Stimulated activated CD4-positive, alpha-beta T cell treated with anti-CD3 and anti-CD28 coated beads, Interleukin-1b, Interleukin-23, amount 100 ng/mL, for 1 hour (primary cell): ENCODE data around the gene COL5A1.

ENCODE experiments used
- DNase-seq, 2 donors: peaks; one replicate each; pipeline ENCODE4 v3.0.0-alpha.2; 2020; ENCODE audit warnings: low read depth in 2 of 2

The COL5A1 gene

GRCh38 chr9:134641173-134641989 lies at the start of gene COL5A1:
Gene COL5A1 (plus strand): TSS chr9:134641803. CDS start chr9:134642188, 385 bp downstream.
- peak in 1 of 2 donors; percentile 15 for DNase-seq

DNA sequence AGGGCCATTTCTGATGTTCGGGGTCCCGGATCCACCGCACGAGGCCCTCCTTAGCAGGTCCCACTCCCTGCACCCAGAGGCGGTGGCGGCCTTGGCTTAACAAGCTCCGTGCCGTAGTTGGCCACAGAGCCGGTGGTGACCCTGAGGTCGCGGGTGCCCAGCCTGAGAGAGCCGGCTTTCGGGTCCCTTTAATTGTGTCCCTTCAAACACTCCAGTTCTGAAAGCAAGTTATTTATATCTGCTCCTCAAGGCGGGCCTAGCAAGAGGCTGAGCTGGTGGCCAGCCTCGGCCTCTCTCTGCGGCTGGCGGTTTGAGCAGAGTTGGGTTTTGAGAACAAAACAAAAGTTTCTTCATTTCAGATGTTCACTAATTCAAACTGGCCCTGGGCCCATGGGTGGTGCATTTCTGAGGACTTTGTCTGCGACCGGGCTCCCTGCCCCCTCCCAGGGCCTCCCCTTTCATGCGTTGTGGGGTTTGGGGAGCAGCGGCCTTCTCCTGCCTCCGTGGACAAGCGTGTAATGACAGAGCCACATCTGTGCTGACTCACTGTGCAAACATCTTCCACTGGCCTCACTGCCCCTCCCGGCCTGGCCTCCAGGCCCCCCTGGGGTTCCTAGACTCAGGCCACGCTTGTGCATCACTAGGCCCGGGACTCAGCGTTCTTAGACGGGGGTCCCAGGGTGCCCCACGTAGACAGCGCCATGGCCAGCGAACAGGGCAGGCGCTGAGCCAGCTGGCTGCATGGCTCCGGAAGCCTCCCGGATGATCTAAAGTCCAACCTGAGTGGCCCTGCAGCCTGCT lies 49.4 kb upstream of the COL5A1 start:
- no peak for DNase-seq

DNA sequence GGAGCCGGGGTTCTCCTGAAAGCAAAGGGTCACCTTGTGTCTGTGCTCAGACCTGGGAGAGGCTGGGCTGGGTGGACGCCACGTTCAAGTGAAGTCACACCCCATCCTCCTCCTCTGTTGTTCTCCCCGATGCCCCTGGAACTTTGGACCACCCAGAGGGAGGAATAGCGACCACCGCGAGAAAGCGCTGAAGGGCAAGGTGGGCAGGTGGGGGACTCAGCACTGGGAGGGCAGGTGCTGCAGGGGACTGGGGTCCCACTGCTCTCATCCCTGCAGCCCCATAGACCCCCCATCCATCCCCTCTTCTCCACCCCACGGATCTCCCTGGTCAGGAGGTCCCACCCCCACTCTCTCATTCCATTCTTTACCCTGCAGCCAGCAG lies 48.8 kb upstream of the COL5A1 start:
- DNase-seq = no peak

DNA sequence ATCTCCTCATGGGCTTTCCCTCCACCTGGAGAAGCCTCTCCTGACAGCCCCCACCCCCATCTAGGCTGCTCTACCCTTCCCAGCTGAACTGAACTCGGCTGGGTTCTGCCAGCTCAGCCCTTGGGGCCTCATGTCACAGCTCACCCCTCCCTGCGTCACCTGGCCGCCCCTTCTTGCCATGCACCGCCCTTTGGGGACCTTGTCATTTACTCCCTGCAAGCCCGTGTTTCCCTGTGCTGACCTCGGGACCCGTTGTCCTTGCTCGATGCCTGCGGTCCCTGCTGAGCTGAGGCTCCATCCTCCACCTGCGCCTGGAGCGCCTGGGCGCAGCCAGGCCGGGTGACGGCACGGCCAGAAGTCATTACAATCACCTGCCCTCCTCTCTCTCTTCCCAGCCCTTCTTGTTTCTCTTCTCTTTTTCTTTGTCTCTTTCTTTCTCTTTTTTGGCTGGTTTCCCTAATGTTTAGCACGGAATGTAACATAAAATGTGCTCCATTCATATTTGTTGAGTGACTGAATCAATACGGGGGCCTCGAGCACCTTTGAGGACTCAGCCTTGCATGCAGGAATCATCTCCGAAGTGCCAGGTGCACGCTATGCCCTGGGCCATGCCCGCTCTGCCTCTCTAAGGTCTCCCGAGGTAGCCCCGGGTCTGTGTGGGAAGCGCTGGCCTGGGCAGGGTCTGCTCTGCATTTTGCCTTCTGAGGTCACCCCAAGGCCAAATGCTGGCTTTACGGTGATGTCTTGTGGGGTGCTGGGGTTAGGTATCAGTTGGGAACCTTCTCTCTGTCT lies 48.1 kb upstream of the COL5A1 start:
- DNase-seq = no peak

DNA sequence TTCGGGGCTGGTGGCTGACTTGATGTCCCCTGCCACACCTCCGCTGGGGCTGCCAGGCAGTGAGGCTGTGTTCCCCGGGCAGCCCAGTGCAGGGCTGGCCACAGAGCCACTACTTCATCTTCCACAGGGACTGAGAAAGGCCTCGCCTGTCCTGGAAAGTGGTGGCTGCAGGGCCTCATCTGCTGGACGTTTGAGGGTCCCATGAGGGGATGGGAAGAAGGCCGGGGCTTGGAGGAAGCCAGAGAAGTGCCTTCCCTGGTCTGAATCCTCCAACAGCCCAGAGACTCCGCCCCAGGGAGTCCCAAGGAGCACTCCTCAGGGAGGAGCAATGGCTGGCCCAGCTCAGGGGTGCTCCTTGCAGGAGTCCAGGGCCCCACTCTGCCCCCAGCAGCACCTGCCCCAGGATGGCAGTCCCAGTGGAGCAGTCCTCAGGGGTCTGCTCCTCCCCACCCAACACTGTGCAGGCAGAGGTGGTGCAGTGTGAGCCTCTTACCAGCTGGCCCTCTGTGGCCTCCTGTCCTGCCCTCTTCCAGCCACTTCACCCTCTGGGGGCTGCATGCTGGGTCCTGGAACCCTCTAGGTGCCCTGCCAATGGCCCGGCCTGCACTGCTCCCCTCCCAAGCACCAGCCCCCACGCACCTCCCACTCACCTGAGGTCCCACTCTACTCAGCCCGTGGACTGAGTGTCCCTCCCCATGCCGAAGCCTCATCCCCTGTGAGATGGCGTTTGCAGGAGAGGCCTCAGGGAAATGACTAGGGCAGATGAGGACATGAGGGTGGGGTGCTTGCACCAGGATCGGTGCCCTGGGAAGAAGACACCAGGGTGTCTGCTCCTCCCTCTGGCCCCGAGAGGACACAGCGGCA lies 47.3 kb upstream of the COL5A1 start:
- DNase-seq = no peak

DNA sequence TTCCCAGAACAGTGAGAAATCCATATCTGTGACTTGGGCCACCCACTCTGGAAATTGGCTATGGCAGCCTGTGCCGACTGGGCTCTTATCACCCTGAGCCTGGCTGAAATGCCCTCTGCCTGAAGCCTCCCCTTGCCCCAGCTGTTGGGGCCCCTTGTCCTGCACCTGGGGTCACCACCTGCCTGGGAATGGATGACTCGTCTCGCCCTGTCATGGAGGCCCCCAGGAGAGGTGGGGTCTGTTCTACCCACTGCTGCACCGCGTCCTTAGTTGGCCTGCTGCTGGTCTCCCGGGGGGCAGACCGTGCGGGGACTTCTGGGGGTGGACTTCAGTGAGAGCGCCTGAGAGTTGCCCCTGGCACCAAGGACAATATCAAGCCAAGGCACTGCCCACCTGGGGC lies 46.6 kb upstream of the COL5A1 start:
- DNase-seq = no peak

- DNase-seq = no peak
These were observed 44.3 kb upstream of the COL5A1 start for GRCh38 chr9:134597041-134597913.

GRCh38 chr9:134597957-134598883 lies 43.4 kb upstream of the COL5A1 start:
- no peak for DNase-seq

DNA sequence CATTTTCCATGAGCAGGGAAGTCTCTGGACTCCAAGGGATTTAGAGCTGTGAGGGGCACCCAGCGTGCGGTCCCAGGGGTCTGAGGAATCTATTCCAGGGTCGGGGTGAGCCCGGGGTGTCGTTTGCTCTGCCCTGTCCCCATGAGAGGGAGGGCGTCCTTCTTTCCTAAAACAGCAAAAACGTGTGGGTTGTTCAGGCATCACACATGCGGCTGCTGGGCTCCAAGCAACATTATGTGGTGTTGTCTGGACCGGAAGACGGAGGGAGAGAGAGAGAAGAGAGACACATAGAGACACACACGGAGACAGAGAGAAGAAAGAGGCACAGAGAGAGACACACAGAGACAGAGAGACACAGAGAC lies 42.7 kb upstream of the COL5A1 start:
- DNase-seq = no peak

DNA sequence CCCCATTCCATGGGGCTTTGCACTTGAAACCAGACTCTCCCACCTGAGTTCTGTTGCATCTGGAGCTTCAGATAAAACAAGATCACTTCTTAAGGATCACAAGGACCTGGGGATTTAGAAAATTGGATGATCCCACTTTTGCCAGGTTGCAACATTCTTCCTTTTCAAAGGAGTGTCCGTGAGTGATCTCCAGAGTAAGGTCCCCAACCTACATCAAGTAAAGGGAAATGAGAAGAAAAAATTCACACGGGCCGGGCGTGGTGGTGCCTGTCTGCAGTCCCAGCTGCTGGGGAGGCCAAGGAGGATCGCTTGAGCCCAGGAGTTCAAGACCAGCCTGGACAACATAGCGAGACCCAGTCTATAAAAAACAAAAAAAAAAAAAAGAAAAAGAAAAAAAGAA lies 41.2 kb upstream of the COL5A1 start:
- DNase-seq = no peak

DNA sequence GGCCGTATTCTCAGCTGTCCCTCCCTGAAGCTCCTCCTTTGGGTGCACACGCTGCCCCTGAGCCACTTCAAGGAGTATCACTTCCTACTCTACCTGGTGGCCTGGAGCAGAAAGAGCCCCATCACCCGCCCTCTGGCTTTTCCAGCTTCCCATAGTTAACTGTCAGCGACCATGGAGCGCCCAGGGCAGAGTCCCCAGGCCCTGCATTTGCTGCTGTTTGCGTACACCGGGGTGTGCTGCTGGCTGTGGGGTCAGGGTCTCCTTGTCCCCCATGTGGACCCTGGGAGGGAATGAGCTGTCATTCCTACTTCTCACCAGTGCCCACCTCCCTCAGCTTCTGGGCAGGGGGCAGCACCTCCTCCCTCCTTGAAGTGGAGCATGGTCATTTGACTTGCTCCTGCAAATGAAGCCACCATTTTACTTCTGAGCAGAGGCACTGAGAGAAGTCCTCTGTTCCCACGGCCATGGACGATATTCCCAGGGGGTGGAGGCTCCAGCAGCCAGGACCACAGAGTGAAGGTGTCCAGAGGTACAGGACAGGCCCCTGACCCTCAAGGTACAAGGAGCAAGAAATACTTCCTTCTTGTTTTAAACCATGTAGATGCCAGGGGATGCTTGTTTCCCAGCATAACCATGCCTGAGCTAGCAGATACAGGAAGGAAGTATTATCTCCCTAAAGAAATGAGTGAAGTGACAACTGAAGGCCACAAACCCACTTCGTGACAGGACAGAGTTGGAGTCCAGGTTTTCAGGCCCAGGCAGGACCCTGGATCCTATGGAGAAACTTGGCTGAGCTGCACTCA lies 40.6 kb upstream of the COL5A1 start:
- DNase-seq = no peak

DNA sequence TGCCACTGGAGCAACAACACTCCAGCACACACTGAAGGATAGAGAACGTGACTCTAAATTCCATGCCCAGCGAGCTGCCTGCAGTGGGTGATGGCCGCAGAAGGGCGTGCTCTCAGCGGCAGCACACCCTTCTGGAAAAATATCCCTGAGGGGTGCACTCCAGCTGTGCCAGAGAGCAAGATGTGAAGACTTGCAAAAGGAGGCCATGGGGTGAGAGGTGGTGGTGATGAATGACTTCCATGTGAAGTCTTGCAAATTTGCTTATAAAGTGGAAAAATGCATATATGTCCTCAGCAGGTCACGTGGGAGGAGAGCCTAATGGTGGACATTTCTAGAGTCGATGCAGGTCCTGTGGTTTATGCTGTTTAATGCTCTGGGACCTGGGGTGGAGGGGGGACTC lies 39.8 kb upstream of the COL5A1 start:
- no peak for DNase-seq

GRCh38 chr9:134602547-134603362 lies 38.8 kb upstream of the COL5A1 start:
- no peak for DNase-seq

GRCh38 chr9:134604834-134605233 lies 36.8 kb upstream of the COL5A1 start:
- DNase-seq = no peak

DNA sequence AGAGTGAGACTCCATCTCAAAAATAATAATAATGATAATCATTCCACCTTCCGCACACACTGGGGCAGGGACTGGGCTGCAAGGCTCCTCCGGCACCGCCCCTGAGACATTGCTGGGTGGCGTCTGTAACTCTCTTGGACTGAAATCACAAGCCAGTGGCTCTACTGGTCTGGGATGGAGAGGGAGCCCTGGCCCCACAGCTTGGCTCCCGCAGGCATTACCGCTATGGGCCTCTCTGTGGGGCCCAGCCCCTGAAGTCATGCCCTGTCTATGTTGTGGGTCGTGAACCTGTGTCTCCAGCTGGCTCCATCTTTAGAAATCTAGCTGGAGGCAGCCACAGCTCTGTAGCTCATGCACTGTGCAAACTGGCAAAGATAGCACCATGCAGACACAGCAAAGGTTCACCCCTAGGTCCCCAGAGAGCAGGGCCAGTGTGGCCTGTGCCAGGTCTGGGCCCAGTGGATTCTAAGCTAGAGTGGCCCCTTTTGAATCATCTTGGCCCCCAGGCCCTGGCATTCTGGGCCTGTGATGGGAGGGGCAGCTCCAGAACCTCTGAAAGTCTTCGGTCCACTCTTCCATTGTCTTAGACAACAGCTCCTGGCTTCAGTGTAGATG lies 36.1 kb upstream of the COL5A1 start:
- no peak for DNase-seq

- DNase-seq = no peak
These were observed 35.6 kb upstream of the COL5A1 start for GRCh38 chr9:134605966-134606357.
